Body of pancreas (tissue), 4 donors: Measurements from ENCODE around the gene ANKRD23. TPM values are rescaled to one million over a fixed set of nuclear protein-coding genes. Genes with fewer than 3 reads are reported as not detected.
A peak's percentile ranks its signal among the peaks of the same experiment; 100 is the strongest.

Experiments used
- ATAC-seq: fragments of 150-250 bp; one replicate; pipeline ENCODE4 v1.9.1; 2016
- DNase-seq, 4 donors: peaks; one replicate each; pipeline ENCODE4 v3.0.0-alpha.2; 2019
- H3K27ac ChIP-seq, 4 donors: fragments of 200-600 bp; sonication (generic); 1 replicate in 3 of 4; 2 replicates in 1 of 4; pipeline versions ENCODE4 v1.5.1 to v1.6.1; 2016 to 2019; ENCODE audit warnings: mild to moderate bottlenecking in 1 of 4, mixed read lengths in 1 of 4, moderate library complexity in 1 of 4
- H3K27me3 ChIP-seq, 2 donors: fragments of 200-600 bp; sonication (generic); one replicate each; pipeline ENCODE4 v1.6.0; 2016; ENCODE audit warnings: mild to moderate bottlenecking in 1 of 2
- H3K36me3 ChIP-seq, 2 donors: fragments of 200-600 bp; sonication (generic); replicated peaks in 1 of 2; 2 replicates each; pipeline ENCODE4 v1.5.1; 2016; ENCODE audit warnings: low read depth in 2 of 2; ENCODE audit not compliant: insufficient read depth in 1 of 2
- H3K4me1 ChIP-seq: fragments of 200-600 bp; sonication (generic); one replicate; pipeline ENCODE4 v1.6.0; 2016
- H3K4me3 ChIP-seq, 2 donors: fragments of 200-600 bp; sonication (generic); 1 replicate in 1 of 2; 2 replicates in 1 of 2; pipeline ENCODE4 v1.5.1; 2016 to 2019
- H3K9me3 ChIP-seq, 3 donors: fragments of 200-600 bp; sonication (generic); 1 replicate in 2 of 3; 2 replicates in 1 of 3; pipeline ENCODE4 v1.5.1; 2016
- CTCF ChIP-seq, 7 experiments: fragments of 450-650 bp in 4 of 7; fragments of 200-600 bp in 3 of 7; sonication (generic) in 3 of 7; IDR thresholded peaks; one replicate each; pipeline ENCODE4 v1.5.1; 2016 to 2019; ENCODE audit warnings: antibody characterized with exemption in 7 of 7
- POLR2A ChIP-seq, 3 donors: fragments of 450-650 bp; IDR thresholded peaks; one replicate each; pipeline ENCODE4 v1.6.1; 2016; ENCODE audit warnings: antibody characterized with exemption in 3 of 3, mild to moderate bottlenecking in 2 of 3
- WGBS, 2 donors: methylation state at CpG; one replicate each; pipeline ENCODE4 v1.1.5; 2017; 5-methylcytosine and 5-hydroxymethylcytosine counted together
- intact Hi-C: fragments of 100-400 bp; cut with DNase I; formaldehyde crosslinking; loops from one replicate; pipeline ENCODE4 v1.15.1; 2023
- total RNA-seq, 2 donors: library from RNA; depleted of rRNA; stranded (reverse); fragments of >200 nt; gene quantifications; one replicate each; pipeline ENCODE4 v1.1.0, GENCODE V29; 2016

The ANKRD23 gene
- total RNA-seq, 2 donors from 2014 or later, result 4.2 to 12.9 TPM

- TF ChIP-seq CTCF (IDR thresholded peaks at IDR 0.05), result no peak
- no peak for TF ChIP-seq POLR2A (IDR thresholded peaks at IDR 0.05)
- peaks cover 0 to 4% of the 10 kb centered on the region in 2 donors for H3K36me3 ChIP-seq
- peaks cover 81% of the 10 kb centered on the region for H3K4me1 ChIP-seq
- no peak overlapping the region for H3K4me3 ChIP-seq
- DNase-seq (no peak), ATAC-seq (no peak)
- no peaks in the 10 kb centered on the region for H3K9me3 ChIP-seq
- H3K27ac ChIP-seq, result peak overlapping the region in 3 of 4 donors; percentile 37 to 94 (median 67)
- intact Hi-C loops, result no loop called here
- 27 to 30% methylated on average over 11 of the region's 11 CpGs for WGBS, 2 donors
- no peaks in the 10 kb centered on the region for H3K27me3 ChIP-seq
These were observed 22.6 kb downstream of the ANKRD23 start for GRCh38 chr2:96821113-96821675.

GRCh38 chr2:96819876-96820511 lies 23.8 kb downstream of the ANKRD23 start:
- Histone ChIP-seq H3K4me3 (no peak overlapping the region), H3K36me3 (no peaks in the 10 kb centered on the region), H3K9me3 (no peaks in the 10 kb centered on the region), H3K27me3 (no peaks in the 10 kb centered on the region), H3K4me1 (peaks cover 86% of the 10 kb centered on the region), H3K27ac (peak overlapping the region; percentile 34 to 94 (median 52))
- intact Hi-C loops, result no loop called here
- no peak for TF ChIP-seq CTCF (IDR thresholded peaks at IDR 0.05)
- no peak for TF ChIP-seq POLR2A (IDR thresholded peaks at IDR 0.05)
- no peak for DNase-seq
- no peak for ATAC-seq
- 67 to 69% methylated on average over 12 of the region's 12 CpGs for WGBS, 2 donors

GRCh38 chr2:96819128-96819875 lies 24.5 kb downstream of the ANKRD23 start:
- DNase-seq, result peak; percentile 87 to 95 (median 92)
- intact Hi-C loops, result no loop called here
- TF ChIP-seq POLR2A (IDR thresholded peaks at IDR 0.05) (peak in 2 of 3 donors; percentile 43 to 50), CTCF (IDR thresholded peaks at IDR 0.05) (peak in 2 of 7 experiments; percentile 10 to 33)
- no peak overlapping the region for H3K4me3 ChIP-seq
- no peaks in the 10 kb centered on the region for H3K9me3 ChIP-seq
- 19 to 35% methylated on average over 8 to 10 of the region's 10 CpGs for WGBS, 2 donors
- peaks cover 81% of the 10 kb centered on the region for H3K4me1 ChIP-seq
- no peaks in the 10 kb centered on the region for H3K36me3 ChIP-seq
- peak; percentile 53 for ATAC-seq
- no peaks in the 10 kb centered on the region for H3K27me3 ChIP-seq
- H3K27ac ChIP-seq, result peak overlapping the region; percentile 34 to 94 (median 52)

- Histone ChIP-seq H3K9me3 (no peaks in the 10 kb centered on the region), H3K27ac (peak overlapping the region in 3 of 4 donors; percentile 37 to 94 (median 91)), H3K4me1 (peaks cover 67% of the 10 kb centered on the region), H3K27me3 (no peaks in the 10 kb centered on the region), H3K4me3 (peak overlapping the region in 1 of 2 donors; percentile 12), H3K36me3 (no peaks in the 10 kb centered on the region)
- 24 to 32% methylated on average over 8 of the region's 8 CpGs for WGBS, 2 donors
- TF ChIP-seq CTCF (IDR thresholded peaks at IDR 0.05), result no peak
- no peak for TF ChIP-seq POLR2A (IDR thresholded peaks at IDR 0.05)
- DNase-seq (no peak), ATAC-seq (no peak)
- intact Hi-C loops, result no loop called here
These were observed 25.9 kb downstream of the ANKRD23 start for GRCh38 chr2:96817882-96818281.
